ENCODE data around the gene NDUFS8.

Gene NDUFS8

DNA sequence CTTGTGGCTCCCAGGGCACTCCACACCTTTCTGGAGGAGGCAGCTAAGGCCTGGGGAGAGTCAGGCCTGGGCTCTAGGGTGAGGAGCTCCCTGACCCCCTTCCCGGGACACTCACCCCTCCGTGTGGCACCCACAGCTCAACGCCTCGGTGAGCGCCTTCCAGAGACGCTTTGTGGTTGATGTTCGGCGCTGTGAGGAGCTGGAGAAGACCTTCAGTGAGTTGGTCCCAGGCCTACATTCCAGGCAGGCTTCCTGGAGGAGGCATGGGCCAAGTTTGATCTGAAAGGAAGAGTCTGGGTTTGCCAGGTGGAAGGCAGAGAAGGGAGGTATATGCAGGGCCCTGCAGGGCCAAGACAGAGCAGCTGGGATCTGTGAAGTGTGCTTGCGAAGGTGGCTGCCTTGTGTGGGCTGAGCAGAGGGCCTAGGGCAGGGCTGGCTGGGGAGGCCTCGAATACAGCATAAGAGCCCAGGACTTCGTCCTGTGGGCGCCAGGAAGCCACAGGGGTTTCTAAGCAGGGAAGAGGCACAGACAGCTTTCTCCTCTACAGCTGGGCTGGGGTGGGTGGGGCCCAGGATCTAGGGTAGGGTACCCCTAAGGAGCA lies 11.2 kb downstream of the NDUFS8 start:
- Histone ChIP-seq H3K27ac (ENCODE audit: low read depth, low read length) (peak overlapping the region; percentile 83), H3K9me3 (ENCODE audit: control insufficient read depth in 5 of 5, low read length in 5 of 5) (no peaks in the 10 kb centered on the region)

DNA sequence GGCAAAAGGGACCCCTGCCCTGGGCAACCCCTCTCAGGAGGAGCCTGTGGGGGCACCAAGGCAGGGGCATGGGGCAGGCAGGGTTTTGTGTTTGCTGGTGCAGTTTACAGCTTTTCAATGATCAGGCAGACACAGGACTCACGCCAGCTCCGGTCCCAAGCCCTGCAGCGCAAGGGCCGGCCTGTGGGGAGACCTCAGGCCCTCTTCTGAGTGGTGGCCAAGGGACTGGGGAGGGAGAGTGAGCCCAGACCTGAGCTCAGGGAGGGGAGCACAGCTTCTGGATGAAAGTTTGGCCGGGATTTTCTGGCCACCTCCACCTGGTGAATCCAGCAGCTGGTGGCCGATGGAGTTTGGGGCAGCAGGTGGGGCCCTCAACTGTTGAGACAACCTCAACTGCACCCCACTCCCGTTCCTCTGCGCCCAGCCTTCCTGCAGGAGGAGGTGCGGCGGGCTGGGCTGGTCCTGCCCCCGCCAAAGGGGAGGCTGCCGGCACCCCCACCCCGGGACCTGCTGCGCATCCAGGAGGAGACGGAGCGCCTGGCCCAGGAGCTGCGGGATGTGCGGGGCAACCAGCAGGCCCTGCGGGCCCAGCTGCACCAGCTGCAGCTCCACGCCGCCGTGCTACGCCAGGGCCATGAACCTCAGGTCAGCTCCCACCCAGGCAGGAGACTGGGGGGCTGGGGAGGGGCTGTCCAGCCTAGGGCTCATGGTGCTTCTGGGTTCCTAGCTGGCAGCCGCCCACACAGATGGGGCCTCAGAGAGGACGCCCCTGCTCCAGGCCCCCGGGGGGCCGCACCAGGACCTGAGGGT lies 11.9 kb downstream of the NDUFS8 start:
- Histone ChIP-seq H3K4me3 (ENCODE audit: low read depth in 1 of 5, low read length in 5 of 5) (no peak overlapping the region), H3K4me1 (ENCODE audit: control insufficient read depth in 5 of 5, insufficient read depth in 5 of 5, low read length in 5 of 5) (peaks cover 0 to 49% (median 42%) of the 10 kb centered on the region in 5 donors), H3K27ac (ENCODE audit: low read depth, low read length) (peak overlapping the region; percentile 41), H3K27me3 (ENCODE audit: control insufficient read depth in 5 of 5, insufficient read depth in 4 of 5, low read length in 5 of 5) (no peaks in the 10 kb centered on the region), H3K9ac (ENCODE audit: low read length in 5 of 5) (peak overlapping the region in 1 of 5 donors; percentile 14), H3K36me3 (ENCODE audit: control insufficient read depth in 5 of 5, insufficient read depth in 5 of 5, low read length in 5 of 5) (peaks cover 0 to 48% (median 38%) of the 10 kb centered on the region in 5 donors), H3K9me3 (ENCODE audit: control insufficient read depth in 5 of 5, low read length in 5 of 5) (no peaks in the 10 kb centered on the region)

More for the DNA sequence above, 11.2 kb downstream of the NDUFS8 start:
- no peak overlapping the region for H3K4me3 ChIP-seq (ENCODE audit: low read depth in 1 of 5, low read length in 5 of 5)
- no peak overlapping the region for H3K9ac ChIP-seq (ENCODE audit: low read length in 5 of 5)
- H3K4me1 ChIP-seq (ENCODE audit: control insufficient read depth in 5 of 5, insufficient read depth in 5 of 5, low read length in 5 of 5): peaks cover 0 to 56% (median 49%) of the 10 kb centered on the region in 5 donors
- no peaks in the 10 kb centered on the region for H3K27me3 ChIP-seq (ENCODE audit: control insufficient read depth in 5 of 5, insufficient read depth in 4 of 5, low read length in 5 of 5)
- H3K36me3 ChIP-seq (ENCODE audit: control insufficient read depth in 5 of 5, insufficient read depth in 5 of 5, low read length in 5 of 5): peaks cover 0 to 46% (median 37%) of the 10 kb centered on the region in 5 donors

- Histone ChIP-seq H3K36me3 (ENCODE audit: control insufficient read depth in 5 of 5, insufficient read depth in 5 of 5, low read length in 5 of 5) (peaks cover 0 to 53% (median 42%) of the 10 kb centered on the region in 5 donors), H3K4me3 (ENCODE audit: low read depth in 1 of 5, low read length in 5 of 5) (no peak overlapping the region), H3K9ac (ENCODE audit: low read length in 5 of 5) (no peak overlapping the region), H3K4me1 (ENCODE audit: control insufficient read depth in 5 of 5, insufficient read depth in 5 of 5, low read length in 5 of 5) (peaks cover 0 to 43% (median 37%) of the 10 kb centered on the region in 5 donors), H3K27ac (ENCODE audit: low read depth, low read length) (peak overlapping the region; percentile 41), H3K27me3 (ENCODE audit: control insufficient read depth in 5 of 5, insufficient read depth in 4 of 5, low read length in 5 of 5) (no peaks in the 10 kb centered on the region), H3K9me3 (ENCODE audit: control insufficient read depth in 5 of 5, low read length in 5 of 5) (no peaks in the 10 kb centered on the region)
These were observed 12.5 kb downstream of the NDUFS8 start for GRCh38 chr11:68043029-68043348.

DNA sequence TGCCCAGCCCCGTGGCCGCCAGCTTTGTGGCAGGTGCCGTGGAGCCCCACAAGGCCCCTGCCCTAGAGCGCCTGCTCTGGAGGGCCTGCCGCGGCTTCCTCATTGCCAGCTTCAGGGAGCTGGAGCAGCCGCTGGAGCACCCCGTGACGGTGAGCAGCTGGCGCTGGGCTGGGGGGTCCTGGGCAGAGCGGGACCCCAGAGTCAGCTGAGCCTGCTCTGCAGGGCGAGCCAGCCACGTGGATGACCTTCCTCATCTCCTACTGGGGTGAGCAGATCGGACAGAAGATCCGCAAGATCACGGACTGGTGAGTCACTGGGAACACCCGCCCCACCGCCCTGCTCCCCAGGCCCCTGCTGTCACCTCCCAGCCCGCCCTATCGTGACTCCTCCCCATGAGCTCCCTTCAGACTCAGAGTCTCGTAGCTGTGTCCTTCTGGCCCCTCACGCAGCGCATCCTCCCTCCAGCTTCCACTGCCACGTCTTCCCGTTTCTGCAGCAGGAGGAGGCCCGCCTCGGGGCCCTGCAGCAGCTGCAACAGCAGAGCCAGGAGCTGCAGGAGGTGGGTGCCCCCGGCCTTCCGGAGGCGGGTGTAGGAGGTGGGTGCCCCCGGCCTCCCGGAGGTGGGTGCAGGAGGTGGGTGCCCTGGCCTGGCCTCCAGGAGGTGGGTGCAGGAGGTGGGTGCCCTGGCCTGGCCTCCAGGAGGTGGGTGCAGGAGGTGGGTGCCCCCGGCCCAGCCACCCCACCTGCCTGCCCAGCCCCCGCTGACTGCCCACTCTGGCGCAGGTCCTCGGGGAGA lies 13.1 kb downstream of the NDUFS8 start:
- Histone ChIP-seq H3K4me1 (ENCODE audit: control insufficient read depth in 5 of 5, insufficient read depth in 5 of 5, low read length in 5 of 5) (peaks cover 0 to 38% (median 31%) of the 10 kb centered on the region in 5 donors), H3K36me3 (ENCODE audit: control insufficient read depth in 5 of 5, insufficient read depth in 5 of 5, low read length in 5 of 5) (peaks cover 0 to 59% (median 45%) of the 10 kb centered on the region in 5 donors), H3K27me3 (ENCODE audit: control insufficient read depth in 5 of 5, insufficient read depth in 4 of 5, low read length in 5 of 5) (no peaks in the 10 kb centered on the region), H3K9me3 (ENCODE audit: control insufficient read depth in 5 of 5, low read length in 5 of 5) (no peaks in the 10 kb centered on the region), H3K9ac (ENCODE audit: low read length in 5 of 5) (no peak overlapping the region), H3K4me3 (ENCODE audit: low read depth in 1 of 5, low read length in 5 of 5) (no peak overlapping the region), H3K27ac (ENCODE audit: low read depth, low read length) (peak overlapping the region; percentile 41)

DNA sequence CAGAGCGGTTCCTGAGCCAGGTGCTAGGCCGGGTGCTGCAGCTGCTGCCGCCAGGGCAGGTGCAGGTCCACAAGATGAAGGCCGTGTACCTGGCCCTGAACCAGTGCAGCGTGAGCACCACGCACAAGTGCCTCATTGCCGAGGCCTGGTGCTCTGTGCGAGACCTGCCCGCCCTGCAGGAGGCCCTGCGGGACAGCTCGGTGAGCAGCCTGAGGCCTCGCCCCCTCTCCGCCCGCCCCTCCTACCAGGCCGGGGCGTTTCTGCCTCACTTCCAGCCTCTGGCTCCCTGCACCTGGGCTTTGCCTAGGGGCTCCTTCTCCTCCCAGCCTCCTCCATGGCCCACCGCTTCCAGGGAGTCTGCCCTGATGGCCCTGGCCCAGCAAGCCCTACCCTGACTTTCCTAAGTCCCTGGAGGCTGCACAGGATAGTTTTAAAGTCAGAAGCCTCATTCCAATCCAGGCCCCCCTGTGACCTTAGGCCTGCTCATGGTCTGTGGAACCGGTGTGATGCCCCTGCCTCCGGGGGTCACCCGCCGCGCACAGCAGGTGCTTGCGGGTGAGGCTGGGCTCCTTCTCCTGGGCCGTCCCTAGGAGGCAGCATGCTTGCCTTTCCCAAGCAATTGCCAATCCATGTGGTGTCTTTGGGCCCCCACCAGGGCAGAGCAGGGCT lies 13.8 kb downstream of the NDUFS8 start:
- H3K27ac ChIP-seq (ENCODE audit: low read depth, low read length): no peak overlapping the region
- H3K4me3 ChIP-seq (ENCODE audit: low read depth in 1 of 5, low read length in 5 of 5): no peak overlapping the region
- peaks cover 0 to 66% (median 52%) of the 10 kb centered on the region in 5 donors for H3K36me3 ChIP-seq (ENCODE audit: control insufficient read depth in 5 of 5, insufficient read depth in 5 of 5, low read length in 5 of 5)
- H3K9me3 ChIP-seq (ENCODE audit: control insufficient read depth in 5 of 5, low read length in 5 of 5): no peaks in the 10 kb centered on the region
- no peak overlapping the region for H3K9ac ChIP-seq (ENCODE audit: low read length in 5 of 5)
- H3K27me3 ChIP-seq (ENCODE audit: control insufficient read depth in 5 of 5, insufficient read depth in 4 of 5, low read length in 5 of 5): no peaks in the 10 kb centered on the region
- peaks cover 0 to 32% (median 24%) of the 10 kb centered on the region in 5 donors for H3K4me1 ChIP-seq (ENCODE audit: control insufficient read depth in 5 of 5, insufficient read depth in 5 of 5, low read length in 5 of 5)

- Histone ChIP-seq H3K4me3 (ENCODE audit: low read depth in 1 of 5, low read length in 5 of 5) (no peak overlapping the region), H3K4me1 (ENCODE audit: control insufficient read depth in 5 of 5, insufficient read depth in 5 of 5, low read length in 5 of 5) (peaks cover 0 to 26% (median 18%) of the 10 kb centered on the region in 5 donors), H3K9ac (ENCODE audit: low read length in 5 of 5) (no peak overlapping the region), H3K9me3 (ENCODE audit: control insufficient read depth in 5 of 5, low read length in 5 of 5) (no peaks in the 10 kb centered on the region), H3K36me3 (ENCODE audit: control insufficient read depth in 5 of 5, insufficient read depth in 5 of 5, low read length in 5 of 5) (peaks cover 0 to 73% (median 58%) of the 10 kb centered on the region in 5 donors), H3K27ac (ENCODE audit: low read depth, low read length) (no peak overlapping the region), H3K27me3 (ENCODE audit: control insufficient read depth in 5 of 5, insufficient read depth in 4 of 5, low read length in 5 of 5) (no peaks in the 10 kb centered on the region)
These were observed 14.4 kb downstream of the NDUFS8 start for GRCh38 chr11:68044898-68045351.

DNA sequence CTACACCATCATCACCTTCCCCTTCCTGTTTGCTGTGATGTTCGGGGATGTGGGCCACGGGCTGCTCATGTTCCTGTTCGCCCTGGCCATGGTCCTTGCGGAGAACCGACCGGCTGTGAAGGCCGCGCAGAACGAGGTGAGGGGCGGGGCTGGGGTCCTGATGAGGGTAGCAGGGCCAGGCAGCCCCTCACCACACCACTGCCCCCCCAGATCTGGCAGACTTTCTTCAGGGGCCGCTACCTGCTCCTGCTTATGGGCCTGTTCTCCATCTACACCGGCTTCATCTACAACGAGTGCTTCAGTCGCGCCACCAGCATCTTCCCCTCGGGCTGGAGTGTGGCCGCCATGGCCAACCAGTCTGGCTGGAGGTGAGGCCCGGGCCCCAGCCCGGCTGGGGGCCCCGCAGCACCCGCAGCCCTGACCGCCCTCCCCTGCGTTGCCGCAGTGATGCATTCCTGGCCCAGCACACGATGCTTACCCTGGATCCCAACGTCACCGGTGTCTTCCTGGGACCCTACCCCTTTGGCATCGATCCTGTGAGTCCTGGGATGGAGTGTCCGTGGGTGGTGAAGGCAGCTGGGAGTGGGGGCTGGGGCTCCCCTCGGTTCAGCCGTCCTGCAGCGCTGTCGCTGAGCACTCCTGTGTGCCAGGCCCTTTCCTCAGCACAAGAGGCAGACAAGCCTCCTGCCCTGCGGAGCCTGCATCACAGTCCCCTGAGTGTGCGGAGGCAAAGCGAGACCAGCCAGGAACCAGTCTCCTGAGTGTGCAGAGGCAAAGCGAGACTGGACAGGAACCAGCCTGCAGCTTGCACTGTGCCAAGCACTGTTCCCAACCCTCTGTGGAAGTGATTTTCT lies 17.2 kb downstream of the NDUFS8 start:
- H3K9me3 ChIP-seq (ENCODE audit: control insufficient read depth in 5 of 5, low read length in 5 of 5): no peaks in the 10 kb centered on the region
- H3K36me3 ChIP-seq (ENCODE audit: control insufficient read depth in 5 of 5, insufficient read depth in 5 of 5, low read length in 5 of 5): peaks cover 0 to 94% (median 75%) of the 10 kb centered on the region in 5 donors
- no peak overlapping the region for H3K27ac ChIP-seq (ENCODE audit: low read depth, low read length)
- H3K9ac ChIP-seq (ENCODE audit: low read length in 5 of 5): no peak overlapping the region
- peaks cover 0 to 12% (median 6%) of the 10 kb centered on the region in 5 donors for H3K4me1 ChIP-seq (ENCODE audit: control insufficient read depth in 5 of 5, insufficient read depth in 5 of 5, low read length in 5 of 5)
- no peaks in the 10 kb centered on the region for H3K27me3 ChIP-seq (ENCODE audit: control insufficient read depth in 5 of 5, insufficient read depth in 4 of 5, low read length in 5 of 5)
- H3K4me3 ChIP-seq (ENCODE audit: low read depth in 1 of 5, low read length in 5 of 5): no peak overlapping the region

GRCh38 chr11:68048681-68049508 lies 18.4 kb downstream of the NDUFS8 start:
- Histone ChIP-seq H3K9me3 (ENCODE audit: control insufficient read depth in 5 of 5, low read length in 5 of 5) (no peaks in the 10 kb centered on the region), H3K27me3 (ENCODE audit: control insufficient read depth in 5 of 5, insufficient read depth in 4 of 5, low read length in 5 of 5) (no peaks in the 10 kb centered on the region), H3K9ac (ENCODE audit: low read length in 5 of 5) (no peak overlapping the region), H3K27ac (ENCODE audit: low read depth, low read length) (no peak overlapping the region), H3K36me3 (ENCODE audit: control insufficient read depth in 5 of 5, insufficient read depth in 5 of 5, low read length in 5 of 5) (peaks cover 0 to 95% (median 83%) of the 10 kb centered on the region in 5 donors), H3K4me3 (ENCODE audit: low read depth in 1 of 5, low read length in 5 of 5) (no peak overlapping the region), H3K4me1 (ENCODE audit: control insufficient read depth in 5 of 5, insufficient read depth in 5 of 5, low read length in 5 of 5) (peaks cover 0 to 6% (median 3%) of the 10 kb centered on the region in 5 donors)

All from subcutaneous abdominal adipose tissue (tissue), 5 donors.